Activated T-cell treated with anti-CD3 and anti-CD28 coated beads for 1 hour (primary cell): ENCODE measurements around the gene THEMIS2.

Experiments used
- DNase-seq: peaks from one replicate; pipeline ENCODE4 v3.0.0-alpha.2; 2020; ENCODE audit warnings: low read depth

The THEMIS2 gene

GRCh38 chr1:27885621-27886352 lies 13.4 kb downstream of the THEMIS2 start:
- no peak for DNase-seq

GRCh38 chr1:27886353-27886679 lies 14.0 kb downstream of the THEMIS2 start:
- no peak for DNase-seq

GRCh38 chr1:27886744-27887143 lies 14.4 kb downstream of the THEMIS2 start:
- no peak for DNase-seq

DNA sequence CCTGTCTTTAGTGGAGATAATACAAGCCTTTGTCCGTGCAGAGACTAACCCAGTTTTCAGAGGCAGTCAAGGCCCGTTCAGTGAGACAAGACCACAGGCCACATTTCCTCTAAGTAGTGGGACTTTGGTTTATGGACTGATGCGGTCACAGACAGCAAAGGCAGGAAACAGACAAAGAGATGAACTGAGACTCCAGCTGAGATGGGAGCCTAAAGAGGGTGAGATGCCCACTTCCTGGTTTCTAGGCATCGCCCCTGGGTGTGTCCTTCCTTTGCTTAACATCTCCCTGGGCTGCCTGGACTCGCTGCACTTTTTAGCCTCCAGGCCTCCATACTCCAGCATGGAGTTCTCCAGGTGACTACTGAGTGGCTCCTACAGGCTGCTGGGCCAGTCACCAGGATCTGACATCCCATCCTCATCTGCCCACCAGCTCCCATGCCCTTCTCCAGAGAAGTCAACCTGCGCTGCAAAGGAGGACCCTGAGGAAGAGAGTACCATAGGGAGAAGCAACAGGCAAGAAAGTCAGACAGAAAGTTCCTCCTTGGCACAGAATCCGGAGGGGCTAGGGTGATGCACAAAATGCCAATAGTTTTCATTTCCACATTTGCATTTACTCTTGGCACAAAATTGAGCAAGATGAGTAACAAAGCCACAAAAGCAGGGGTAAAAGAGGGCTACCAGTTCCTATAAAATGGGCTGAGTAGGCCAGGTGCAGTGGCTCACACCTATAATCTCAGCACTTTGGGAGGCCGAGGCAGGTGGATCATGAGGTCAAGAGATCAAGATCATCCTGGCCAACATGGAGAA lies 15.1 kb downstream of the THEMIS2 start:
- no peak for DNase-seq

DNA sequence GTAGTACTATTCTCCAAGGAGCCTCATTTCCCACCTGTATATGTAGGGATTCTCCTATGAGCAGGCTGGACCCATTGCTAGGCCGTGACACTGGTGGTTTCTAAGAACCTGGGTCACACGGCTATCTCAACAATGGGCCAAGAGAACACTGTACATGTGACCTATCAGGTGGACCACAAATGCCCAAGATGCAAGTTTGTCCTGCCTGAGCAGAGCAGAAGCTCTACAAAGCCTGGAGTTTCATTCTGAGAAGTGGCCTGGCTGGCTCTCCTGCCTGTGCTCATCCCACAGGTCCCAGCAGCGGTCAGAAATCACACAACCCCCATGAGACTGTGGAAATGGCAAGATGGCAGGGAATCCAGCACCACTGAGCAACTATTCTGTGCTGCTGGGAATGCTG lies 17.2 kb downstream of the THEMIS2 start:
- no peak for DNase-seq

DNA sequence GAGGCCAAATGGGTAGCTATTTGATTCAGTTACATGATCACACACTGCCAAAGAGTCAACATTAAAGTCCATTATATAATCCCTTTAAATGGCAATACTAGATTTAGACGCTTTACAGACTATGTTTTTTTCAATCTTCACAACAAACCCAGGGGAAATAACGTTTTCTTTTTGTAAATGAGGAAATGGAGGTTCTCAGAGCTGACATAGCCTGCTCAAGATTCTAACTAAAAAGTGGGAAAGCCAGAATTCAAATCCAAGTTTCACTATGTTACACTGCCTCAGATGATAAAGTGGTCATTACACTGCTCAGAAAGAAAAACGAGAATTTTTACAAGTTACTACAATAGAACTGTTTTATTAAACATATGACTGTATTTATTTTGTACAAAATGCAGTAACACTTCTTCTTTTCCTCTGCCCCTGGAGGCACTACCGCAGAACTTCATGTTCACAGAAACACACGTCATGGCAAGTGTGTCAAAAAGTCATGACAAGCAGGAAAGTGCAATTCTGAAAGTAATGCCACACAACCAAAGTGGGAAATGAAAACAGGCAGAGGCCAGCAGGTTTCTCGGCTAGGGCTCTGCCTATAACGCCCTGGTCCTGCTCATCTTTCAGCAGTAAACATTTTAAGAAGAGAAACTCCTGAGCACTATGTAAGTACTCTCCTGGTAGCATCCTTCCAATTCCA lies 19.0 kb downstream of the THEMIS2 start:
- DNase-seq: peak; percentile 16

DNA sequence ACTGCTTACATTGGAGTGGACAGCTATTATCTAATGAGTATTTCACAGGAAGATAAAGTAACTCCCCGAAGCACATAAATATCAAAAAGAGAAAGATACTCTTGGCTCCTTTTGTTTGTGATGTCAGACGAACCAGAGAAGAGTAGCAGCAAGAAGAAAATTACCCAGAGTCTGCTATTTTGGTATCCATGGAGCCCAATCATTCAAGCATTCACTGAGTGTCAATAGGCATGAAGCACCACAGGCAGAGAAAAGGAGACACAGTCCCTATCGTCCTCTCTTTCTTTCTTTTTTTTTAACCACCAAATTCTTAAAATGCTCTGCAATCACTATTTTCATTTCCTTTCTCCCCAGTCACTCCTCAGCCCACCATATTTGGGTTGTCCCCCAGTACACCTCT lies 22.2 kb downstream of the THEMIS2 start:
- no peak for DNase-seq

DNA sequence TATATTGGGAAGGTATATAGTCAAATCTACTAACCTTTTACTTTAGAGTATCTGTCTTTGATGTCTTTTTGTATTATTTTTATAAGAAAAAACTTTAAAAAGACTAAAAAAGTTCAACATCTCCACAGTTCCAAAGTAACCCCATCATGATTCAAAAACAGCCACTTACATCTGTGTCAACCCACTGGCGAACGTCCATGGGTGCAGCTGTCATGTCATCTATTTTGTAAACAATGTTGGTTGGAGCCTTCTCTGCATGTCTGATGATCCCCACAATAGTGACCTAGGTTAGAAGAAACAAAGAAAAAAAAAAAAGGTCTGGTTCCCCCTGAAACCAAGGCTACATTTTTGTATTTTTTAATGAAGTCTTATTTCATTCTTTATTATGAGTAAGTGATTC lies 34.4 kb downstream of the THEMIS2 start:
- DNase-seq: no peak

DNA sequence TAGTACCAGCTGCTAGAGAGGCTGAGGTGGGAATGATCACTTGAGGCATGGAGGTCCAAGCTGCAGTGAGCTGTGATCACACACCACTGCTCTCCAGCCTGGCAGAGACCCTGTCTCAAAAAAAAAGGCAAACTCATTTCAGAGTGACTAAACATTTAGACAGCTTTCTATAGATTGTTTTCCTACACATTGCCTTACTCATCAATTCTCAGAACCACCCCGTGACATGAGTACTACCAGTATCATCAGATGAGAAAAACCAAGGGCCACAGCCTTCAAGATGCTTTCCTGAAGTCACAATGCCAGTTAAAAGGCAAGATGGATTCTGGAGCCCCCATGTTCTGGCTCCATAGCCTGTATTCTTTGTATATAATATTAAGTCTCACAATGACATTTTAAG lies 40.1 kb downstream of the THEMIS2 start:
- DNase-seq: no peak

DNA sequence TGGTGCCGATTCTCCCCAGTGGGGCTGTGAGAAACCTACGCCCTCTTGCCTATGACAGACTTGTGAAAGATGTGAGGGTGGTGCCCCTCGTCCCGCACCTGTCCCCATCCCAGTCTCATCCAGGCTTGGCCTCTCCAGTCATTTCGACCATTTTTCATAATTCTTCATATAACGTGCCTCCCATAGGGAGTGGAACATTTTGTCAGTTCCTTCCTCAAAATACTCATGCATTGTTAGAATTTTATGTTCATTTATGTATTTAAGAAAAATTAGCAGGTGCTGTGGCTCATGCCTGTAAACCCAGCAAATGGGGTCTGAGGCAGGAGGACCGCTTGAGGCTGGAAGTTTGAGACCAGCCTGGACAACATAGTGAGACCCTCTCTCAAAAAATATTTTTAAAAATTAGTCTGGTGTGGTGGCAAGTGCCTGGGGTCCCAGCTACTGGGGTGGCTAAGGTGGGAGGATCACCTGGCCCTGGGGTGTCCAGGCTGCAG lies 42.8 kb downstream of the THEMIS2 start:
- DNase-seq: no peak

DNA sequence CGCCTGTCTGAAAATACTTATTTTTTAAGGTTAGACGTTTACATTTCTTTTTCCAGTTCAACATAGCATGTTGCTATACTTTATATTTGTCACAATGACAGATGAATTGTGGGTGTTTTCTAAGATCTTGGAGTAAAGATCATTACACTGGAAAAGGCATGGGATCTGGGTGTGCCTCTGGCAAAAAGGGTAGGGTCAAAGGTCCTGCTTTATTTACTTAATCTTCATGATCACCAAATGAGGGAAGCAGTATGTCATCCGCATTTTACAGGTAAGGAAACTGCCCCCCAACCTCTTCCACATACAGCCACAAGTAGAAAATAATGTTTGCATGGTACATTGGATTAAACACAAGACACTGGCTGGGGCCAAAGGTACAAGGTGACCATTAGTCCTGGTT lies 49.9 kb downstream of the THEMIS2 start:
- DNase-seq: no peak

GRCh38 chr1:27928216-27928954 lies 56.0 kb downstream of the THEMIS2 start:
- no peak for DNase-seq

DNA sequence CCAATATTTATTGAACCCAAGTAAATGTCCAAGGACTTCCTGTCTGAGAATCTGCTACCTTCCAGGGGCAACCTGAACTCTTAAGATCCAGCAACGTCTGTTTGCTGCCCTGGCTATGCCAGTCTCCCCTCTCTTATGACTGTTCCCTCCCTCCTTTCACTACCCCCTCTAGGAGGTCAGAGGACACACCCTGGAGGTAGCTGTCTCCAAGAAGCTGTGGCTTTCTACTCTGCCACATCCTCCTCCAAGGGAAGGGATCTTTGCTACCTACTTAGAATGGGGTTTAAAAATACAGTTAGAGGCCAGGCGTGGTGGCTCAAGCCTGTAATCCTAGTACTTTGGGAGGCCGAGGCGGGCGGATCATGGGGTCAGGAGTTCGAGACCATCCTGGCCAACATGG lies 58.8 kb downstream of the THEMIS2 start:
- no peak for DNase-seq

GRCh38 chr1:27931759-27932158 lies 59.4 kb downstream of the THEMIS2 start:
- no peak for DNase-seq

DNA sequence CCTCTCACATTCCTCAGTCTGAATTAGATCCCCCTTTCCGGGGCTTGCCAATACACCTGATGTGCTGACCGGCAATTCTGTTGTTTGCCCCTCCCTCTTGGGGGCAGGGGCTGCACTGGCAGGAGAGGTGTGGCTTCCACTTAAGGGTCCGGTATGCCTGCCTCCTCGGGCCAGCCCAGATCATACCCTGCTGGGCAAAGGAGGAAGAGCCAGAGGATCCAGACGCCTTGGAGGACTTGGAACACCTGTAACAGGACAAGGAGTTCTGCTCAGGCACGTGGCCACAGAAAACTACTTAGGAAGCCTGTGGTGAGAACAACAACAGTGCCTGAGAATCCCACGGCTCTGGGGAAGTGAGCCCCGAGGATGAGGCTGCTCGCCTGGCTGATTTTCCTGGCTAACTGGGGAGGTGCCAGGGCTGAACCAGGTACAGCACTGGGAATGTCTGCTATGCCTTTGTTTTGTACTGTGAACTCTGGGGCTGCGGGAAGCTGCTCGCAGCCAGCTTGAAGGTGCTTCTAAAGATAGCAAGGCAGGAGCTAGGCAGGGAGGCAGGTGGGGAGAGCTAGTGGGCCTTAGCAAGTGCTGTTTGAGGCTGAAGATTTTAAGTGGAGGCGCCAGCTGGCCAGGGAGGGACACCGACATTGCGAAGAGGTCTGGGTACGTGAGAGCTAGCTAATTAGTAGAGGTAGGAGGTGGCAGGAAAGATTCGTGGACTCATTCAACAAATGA lies 62.6 kb downstream of the THEMIS2 start, which contains the start of gene SMPDL3B:
Gene SMPDL3B, plus strand, starts transcription at position 183 of the 732 bp plus-strand sequence. Its CDS starts 184 bp downstream, at position 367.
- no peak for DNase-seq

- DNase-seq: no peak
Measured at GRCh38 chr1:27935721-27936120, 63.4 kb downstream of the THEMIS2 start.
